Fibroblast of lung (primary cell): ENCODE results near the gene KRTAP10-1.

Experiments used
- CTCF ChIP-seq, 2 donors: IDR thresholded peaks in 1 of 2; conservative IDR thresholded peaks in 1 of 2; 1 replicate in 1 of 2; 2 replicates in 1 of 2; pipeline ENCODE4 v1.5.1; 2011 to 2012; ENCODE audit warnings: low read length in 2 of 2, control low read depth in 1 of 2, inconsistent platforms in 1 of 2, low read depth in 1 of 2, mild to moderate bottlenecking in 1 of 2
- EZH2 ChIP-seq: IDR thresholded peaks from 2 replicates; pipeline ENCODE4 v1.5.1; 2012; ENCODE audit warnings: low read length, control low read depth, mild to moderate bottlenecking; ENCODE audit errors: missing control alignments

- TF ChIP-seq CTCF (conservative IDR thresholded peaks at IDR 0.05 in 1 of 2, IDR thresholded peaks at IDR 0.05 in 1 of 2; ENCODE audit: low read depth in 1 of 2, low read length in 2 of 2): no peak
- no peak for TF ChIP-seq EZH2
Measured at GRCh38 chr21:44511219-44511937, 28.6 kb downstream of the KRTAP10-1 start.
